Islet of Langerhans (tissue), 1 donor: ENCODE measurements around the gene L3MBTL3.

Source experiments
- FAIRE-seq: peaks from one replicate; lab custom pipeline; 2011; peaks lifted over from hg19 to GRCh38; lab: Jason Lieb, UNC

Gene L3MBTL3

DNA sequence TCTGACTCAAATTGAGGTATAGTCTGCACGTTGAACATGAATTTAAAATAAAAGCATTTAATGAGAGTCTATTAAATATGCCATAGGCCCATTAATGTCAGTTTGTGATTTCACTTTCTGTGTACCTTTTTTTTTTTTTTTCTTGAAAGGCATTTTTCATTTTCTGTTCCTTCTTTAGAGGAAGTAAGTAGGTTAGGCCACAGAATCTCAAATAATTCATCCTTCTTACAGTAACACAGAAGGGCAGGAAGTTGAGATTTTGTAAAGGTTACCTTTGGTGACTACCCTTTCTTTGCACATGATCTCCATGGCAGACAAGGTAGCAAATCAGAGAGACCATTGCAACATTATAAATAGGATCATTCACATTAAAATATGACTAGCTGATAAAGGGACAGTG lies 9.6 kb downstream of the L3MBTL3 start:
- FAIRE-seq = no peak

DNA sequence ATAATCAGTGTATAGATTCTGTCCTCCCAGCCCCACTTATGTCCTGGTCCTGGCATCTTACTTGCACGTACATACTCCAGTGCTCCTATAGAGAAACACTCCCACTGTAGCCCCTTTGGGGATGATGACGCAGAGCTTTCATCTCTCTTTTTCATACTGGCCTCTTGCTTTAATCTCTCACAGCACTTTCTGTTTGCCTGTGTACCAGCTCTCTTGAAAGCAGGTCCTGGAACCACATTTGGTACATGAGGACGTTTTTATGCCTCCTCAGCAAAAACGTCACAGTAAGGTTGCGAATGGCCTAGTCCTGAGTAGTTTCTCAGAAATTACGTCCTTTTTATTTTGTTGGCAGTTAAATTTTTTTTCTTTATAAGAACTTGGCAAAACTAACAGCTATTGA lies 10.8 kb downstream of the L3MBTL3 start:
- FAIRE-seq = no peak

GRCh38 chr6:130032758-130033340 lies 14.5 kb downstream of the L3MBTL3 start:
- no peak for FAIRE-seq

DNA sequence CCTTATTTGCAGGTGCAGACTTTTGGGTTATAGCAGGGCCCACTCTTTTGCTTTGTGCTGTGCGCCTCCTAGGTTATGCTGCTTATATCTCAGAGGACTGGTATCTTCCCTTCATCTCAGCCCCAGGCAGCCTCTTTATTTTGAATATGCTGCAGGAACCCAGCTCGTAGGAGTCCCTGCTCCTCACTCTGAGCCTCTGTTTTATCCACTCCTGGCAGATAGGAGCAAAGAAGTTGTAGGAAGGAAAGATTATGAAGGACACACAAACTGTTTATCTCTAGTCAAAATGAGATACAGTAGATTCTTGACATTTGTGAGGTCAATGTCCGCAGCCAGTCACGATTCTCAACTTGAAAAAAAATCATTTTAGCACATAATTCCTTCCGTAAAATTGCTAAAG lies 15.6 kb downstream of the L3MBTL3 start:
- no peak for FAIRE-seq

DNA sequence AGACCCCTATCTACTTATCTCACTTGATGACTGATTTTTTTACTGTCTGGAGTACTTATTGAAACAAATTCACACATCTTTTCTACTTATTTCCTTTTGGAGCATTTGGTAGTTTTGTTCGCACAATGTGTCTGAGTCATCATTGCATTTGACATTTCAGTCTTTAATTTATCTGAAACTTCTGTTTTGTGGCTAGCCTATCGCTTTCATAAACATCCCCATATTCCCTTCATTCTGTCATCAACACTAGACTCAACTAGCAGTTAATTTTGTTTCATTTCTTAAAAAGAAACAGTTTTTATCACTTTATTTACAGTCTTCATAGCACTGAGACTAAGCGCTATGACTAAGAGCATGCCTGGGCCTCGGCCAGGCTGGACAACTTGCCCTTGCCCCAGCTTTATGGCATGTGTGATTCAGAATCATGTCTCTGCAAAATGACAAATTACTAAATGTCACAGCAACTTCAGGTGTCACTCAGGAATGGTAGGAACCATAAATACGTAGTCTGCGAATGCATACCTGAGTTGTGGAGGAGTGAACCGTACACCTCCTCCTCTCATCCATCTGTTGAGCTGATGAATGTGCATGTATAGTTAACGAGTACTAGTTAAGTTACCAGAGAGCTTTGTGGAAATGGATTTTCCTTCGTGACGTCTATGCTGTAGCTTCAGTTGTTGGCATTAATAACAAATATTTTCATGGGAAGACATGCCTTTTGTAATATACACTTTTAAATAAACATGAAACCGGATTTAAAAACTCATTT lies 16.2 kb downstream of the L3MBTL3 start:
- no peak for FAIRE-seq

DNA sequence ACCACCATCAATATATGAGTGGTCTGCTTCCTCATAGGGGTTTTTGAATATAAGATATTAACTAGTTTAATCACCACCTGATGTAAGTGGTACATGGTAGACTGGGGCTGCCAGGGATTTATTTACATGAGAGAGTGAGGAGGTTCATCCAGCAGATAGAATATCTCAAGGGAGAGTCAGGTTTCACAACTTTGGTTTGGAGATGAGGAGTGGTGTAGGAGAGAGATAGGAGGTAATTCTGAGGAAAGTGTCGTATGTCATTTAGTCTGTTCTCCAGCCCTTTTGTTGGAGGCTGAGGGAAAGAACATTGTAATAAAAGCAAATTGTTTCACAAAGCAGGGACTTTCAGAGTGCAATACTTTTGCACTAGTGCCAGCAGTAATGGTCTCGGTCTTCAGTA lies 16.8 kb downstream of the L3MBTL3 start:
- no peak for FAIRE-seq

GRCh38 chr6:130037207-130037811 lies 18.9 kb downstream of the L3MBTL3 start:
- peak; percentile 96 for FAIRE-seq

DNA sequence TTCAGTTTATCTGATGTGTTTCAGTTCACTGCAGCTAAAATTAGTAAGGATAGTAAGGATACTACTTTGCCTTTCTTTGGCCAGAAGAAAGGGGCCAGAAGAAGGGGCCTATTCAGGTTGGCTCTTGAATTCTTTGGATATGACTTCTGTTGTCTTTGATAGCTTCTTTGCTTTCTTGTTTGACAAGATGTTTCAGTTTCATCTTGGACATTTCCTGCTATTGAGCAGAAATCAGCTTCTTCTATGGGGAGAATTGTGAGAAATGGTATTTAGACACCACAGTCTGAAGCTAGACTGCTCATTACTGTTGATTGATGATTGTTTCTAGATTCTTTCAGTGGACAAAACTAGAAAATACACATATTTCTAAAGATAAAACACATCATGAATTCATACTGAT lies 23.2 kb downstream of the L3MBTL3 start:
- no peak for FAIRE-seq

DNA sequence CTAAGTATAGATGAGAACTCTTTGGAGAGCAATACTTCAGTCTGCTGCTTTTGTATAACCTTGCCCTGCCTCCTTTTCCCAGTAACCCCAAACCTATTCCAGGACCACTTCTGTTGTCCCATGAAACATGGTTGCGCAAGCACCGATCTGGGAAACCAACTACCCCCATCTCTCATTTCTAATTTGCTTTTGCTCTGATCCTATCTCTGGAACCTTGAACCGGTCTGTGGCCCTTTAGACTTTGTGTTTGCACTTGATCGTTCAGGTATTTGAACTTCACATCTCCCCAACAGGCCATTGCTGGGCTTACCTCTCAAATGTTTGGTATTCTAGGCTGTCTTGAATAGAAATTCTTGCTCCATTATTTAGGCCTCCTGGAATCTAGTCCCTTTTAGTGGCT lies 25.0 kb downstream of the L3MBTL3 start:
- FAIRE-seq = no peak

DNA sequence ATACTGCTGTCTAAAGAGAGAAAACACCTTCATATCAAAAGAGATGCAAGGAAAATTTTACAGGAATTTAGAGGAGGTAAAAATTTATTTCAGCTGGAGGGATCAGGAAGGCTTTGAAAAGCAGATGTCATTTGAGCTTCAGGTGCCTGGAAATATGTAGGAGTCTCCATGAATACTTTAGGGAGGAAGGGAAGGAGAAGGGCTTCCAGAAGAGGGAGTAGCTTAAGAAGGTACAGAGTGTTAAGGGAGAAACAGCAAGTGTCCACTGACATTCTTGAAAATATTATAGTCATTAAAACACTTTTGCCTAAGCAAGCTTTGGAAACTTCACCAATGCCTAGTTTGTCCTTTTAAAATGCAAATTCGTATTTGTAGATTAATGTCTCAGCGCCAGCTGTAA lies 27.2 kb downstream of the L3MBTL3 start:
- FAIRE-seq = no peak

DNA sequence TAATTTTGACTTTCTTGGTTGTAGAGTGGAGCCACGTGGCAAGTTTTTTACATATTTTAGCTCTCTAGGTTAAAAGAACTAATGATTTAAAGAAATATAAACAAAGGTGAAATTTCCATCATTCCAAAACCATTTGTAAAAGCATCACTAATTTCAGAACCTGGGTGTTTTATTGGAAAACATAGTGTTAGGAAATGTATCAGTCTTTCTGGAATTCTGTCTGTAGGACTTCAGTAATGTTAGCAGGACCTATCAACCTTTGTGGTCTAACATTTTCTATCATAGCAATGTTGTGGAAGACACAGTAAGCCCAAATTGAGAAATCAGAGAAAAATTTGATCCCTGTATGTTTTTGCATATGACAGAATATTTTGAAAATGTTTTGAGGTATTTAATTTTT lies 28.3 kb downstream of the L3MBTL3 start:
- peak; percentile 17 for FAIRE-seq

GRCh38 chr6:130047088-130047995 lies 29.0 kb downstream of the L3MBTL3 start:
- no peak for FAIRE-seq

GRCh38 chr6:130050230-130050629 lies 31.8 kb downstream of the L3MBTL3 start:
- FAIRE-seq = no peak

GRCh38 chr6:130054725-130055124 lies 36.3 kb downstream of the L3MBTL3 start:
- FAIRE-seq = no peak

- FAIRE-seq = no peak
Measured at GRCh38 chr6:130055271-130055670, 36.9 kb downstream of the L3MBTL3 start.

GRCh38 chr6:130057495-130057894 lies 39.1 kb downstream of the L3MBTL3 start:
- no peak for FAIRE-seq

- no peak for FAIRE-seq
Measured at GRCh38 chr6:130063806-130064205, 45.4 kb downstream of the L3MBTL3 start.

DNA sequence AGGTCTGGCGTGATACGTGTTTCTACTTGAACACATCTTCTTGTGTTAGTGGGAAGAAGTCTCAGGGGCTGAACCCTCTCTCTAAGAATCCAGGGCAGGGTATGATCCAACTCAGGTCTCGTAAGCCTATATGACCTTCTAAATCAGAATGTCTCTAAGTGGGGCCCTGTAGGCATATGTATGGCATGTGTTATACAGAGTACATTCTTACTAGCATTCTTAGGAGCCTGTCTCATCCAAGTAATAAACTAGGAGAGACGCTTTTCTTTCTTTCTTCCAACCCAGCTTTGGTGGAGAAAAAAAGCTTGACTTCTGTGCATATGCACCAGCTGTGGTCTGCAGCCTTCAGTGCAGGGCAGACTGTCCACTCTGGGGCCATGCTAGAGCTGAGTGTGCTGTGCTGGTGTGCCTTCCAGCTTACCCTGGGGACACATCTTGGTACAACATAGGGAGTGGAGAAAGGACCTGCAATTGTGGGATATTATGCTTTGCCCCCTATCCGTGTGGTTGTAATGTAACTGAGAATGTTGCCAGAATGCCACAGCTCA lies 47.3 kb downstream of the L3MBTL3 start:
- FAIRE-seq = no peak

DNA sequence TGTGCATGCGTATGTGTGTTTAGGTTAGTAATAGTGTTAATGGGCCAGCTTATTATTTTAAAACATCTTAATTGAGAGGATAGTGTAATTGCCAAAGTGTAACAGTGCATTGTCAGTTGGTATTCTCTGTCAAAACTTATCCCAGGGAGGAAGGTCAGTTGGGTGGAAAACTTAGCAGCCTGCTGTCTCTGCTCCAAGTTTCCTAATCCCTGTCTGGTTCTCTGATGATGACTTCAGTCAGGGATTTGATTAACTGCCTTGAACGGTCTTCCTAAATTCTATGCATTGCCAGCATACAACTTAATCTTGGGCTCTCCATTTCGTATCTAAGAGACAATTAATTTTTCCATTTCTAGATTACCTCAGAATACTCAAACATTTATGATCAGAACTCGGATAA lies 51.1 kb downstream of the L3MBTL3 start:
- FAIRE-seq = no peak

DNA sequence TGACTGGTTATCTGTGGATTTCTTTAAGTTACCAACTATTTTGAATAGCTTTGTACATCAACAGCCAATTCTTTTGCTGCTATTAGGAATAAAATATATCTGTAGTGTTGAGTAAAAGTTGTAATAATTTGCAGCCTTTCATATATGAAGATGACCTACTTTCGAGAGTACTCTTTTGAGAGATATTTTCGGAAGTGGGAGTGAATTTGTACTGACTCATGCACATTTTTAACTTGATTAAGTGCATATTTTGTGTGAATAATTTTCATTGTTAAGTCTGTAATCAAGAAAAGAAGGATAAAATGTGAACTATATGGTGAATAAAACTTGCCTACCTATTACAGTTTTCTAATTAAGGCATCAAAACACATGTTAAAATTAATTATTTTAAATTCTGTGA lies 51.9 kb downstream of the L3MBTL3 start:
- FAIRE-seq = no peak

DNA sequence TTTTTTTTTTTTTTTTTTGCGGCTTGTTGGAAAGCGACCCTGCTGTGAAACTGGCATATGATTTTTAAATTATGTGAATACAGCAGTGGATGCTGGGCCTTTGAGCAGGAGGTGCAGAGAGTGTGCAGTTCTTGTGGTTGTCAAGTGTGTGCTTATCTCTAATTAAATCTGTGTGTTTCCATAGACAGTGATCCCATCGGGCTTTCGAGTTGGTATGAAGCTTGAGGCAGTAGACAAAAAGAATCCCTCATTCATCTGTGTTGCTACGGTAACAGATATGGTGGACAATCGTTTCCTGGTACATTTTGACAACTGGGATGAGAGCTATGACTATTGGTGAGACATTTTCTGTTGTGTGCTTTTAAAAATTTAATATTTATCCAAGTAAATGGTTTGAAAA lies 52.4 kb downstream of the L3MBTL3 start:
- no peak for FAIRE-seq

DNA sequence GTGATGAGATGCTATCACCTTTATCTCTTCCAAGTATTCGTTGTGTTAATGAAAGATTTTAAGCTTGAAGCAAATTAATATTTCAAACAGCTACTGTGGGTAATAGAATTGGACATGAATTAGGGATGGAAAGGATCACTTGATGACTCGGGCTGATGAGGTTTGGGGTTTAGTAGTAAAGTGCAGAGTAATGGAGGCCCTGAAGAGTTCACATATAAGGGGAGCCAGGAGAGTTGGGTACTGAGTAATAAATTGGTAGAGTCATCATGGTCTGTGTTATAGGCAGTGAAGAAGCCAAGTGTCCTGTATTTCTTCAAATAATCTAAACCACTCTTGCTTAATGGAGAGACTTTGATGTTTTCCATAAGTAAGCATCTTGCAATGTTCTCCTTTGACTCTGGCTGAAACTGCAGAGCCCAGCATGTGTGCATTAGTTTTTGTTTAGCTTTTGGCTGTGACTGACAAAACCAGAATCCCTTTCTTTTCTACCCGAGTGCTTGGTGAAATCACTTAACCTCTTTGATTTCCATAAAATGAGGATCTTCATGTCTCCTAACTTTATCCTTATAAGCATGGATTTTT lies 57.6 kb downstream of the L3MBTL3 start:
- FAIRE-seq = no peak
